ENCODE measurements around the gene PAX3. TPM values are rescaled to one million over a fixed set of nuclear protein-coding genes. Genes with fewer than 3 reads are reported as not detected.

The PAX3 gene
- total RNA-seq, 1 experiment from 2014 or later: not detected

GRCh38 chr2:222218786-222219185, 80.0 kb downstream of the PAX3 start:
- ChIA-PET CTCF (no interaction called here), POLR2A (no interaction called here), RAD21 (ENCODE audit: low non-redundant PET in 1 of 2, low total read pairs in 2 of 2, uncharacterized antibody in 2 of 2, unreplicated experiment in 2 of 2) (no interaction called here)
- H3K9me3 ChIP-seq (ENCODE audit: control insufficient read depth in 1 of 2, insufficient read depth in 1 of 2, low read depth in 1 of 2, low read length in 2 of 2): no peaks in the 10 kb centered on the region
- TF ChIP-seq SP1 (IDR thresholded peaks at IDR 0.05; ENCODE audit: low read depth) (no peak), EGR1 (IDR thresholded peaks at IDR 0.05; ENCODE audit: low read depth) (no peak), YY1 (IDR thresholded peaks at IDR 0.05; ENCODE audit: extremely low read depth, insufficient replicate concordance, low read depth, low read length) (no peak), CEBPB (IDR thresholded peaks at IDR 0.05; ENCODE audit: low read depth) (no peak), POLR2A (IDR thresholded peaks at IDR 0.05; ENCODE audit: borderline replicate concordance, extremely low read depth, insufficient read depth, insufficient read length) (no peak)
- TF ChIP-seq, protein P1, sequence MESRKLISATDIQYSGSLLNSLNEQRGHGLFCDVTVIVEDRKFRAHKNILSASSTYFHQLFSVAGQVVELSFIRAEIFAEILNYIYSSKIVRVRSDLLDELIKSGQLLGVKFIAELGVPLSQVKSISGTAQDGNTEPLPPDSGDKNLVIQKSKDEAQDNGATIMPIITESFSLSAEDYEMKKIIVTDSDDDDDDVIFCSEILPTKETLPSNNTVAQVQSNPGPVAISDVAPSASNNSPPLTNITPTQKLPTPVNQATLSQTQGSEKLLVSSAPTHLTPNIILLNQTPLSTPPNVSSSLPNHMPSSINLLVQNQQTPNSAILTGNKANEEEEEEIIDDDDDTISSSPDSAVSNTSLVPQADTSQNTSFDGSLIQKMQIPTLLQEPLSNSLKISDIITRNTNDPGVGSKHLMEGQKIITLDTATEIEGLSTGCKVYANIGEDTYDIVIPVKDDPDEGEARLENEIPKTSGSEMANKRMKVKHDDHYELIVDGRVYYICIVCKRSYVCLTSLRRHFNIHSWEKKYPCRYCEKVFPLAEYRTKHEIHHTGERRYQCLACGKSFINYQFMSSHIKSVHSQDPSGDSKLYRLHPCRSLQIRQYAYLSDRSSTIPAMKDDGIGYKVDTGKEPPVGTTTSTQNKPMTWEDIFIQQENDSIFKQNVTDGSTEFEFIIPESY (IDR thresholded peaks at IDR 0.05; ENCODE audit: extremely low read depth, insufficient replicate concordance, low read length): no peak
- TF ChIP-seq, protein P2, sequence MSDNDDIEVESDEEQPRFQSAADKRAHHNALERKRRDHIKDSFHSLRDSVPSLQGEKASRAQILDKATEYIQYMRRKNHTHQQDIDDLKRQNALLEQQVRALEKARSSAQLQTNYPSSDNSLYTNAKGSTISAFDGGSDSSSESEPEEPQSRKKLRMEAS (IDR thresholded peaks at IDR 0.05): no peak
- TF ChIP-seq, protein P3, sequence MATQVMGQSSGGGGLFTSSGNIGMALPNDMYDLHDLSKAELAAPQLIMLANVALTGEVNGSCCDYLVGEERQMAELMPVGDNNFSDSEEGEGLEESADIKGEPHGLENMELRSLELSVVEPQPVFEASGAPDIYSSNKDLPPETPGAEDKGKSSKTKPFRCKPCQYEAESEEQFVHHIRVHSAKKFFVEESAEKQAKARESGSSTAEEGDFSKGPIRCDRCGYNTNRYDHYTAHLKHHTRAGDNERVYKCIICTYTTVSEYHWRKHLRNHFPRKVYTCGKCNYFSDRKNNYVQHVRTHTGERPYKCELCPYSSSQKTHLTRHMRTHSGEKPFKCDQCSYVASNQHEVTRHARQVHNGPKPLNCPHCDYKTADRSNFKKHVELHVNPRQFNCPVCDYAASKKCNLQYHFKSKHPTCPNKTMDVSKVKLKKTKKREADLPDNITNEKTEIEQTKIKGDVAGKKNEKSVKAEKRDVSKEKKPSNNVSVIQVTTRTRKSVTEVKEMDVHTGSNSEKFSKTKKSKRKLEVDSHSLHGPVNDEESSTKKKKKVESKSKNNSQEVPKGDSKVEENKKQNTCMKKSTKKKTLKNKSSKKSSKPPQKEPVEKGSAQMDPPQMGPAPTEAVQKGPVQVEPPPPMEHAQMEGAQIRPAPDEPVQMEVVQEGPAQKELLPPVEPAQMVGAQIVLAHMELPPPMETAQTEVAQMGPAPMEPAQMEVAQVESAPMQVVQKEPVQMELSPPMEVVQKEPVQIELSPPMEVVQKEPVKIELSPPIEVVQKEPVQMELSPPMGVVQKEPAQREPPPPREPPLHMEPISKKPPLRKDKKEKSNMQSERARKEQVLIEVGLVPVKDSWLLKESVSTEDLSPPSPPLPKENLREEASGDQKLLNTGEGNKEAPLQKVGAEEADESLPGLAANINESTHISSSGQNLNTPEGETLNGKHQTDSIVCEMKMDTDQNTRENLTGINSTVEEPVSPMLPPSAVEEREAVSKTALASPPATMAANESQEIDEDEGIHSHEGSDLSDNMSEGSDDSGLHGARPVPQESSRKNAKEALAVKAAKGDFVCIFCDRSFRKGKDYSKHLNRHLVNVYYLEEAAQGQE (IDR thresholded peaks at IDR 0.05; ENCODE audit: low read depth): no peak
- BruUV-seq (replicated peaks): no TSS peak
- H3K9me2 ChIP-seq (ENCODE audit: insufficient read depth): no peaks in the 10 kb centered on the region
- H3K36me3 ChIP-seq (ENCODE audit: control insufficient read depth in 1 of 2, insufficient read depth in 2 of 2, low read length in 2 of 2): no peaks in the 10 kb centered on the region
- no peak overlapping the region for H3K4me2 ChIP-seq (ENCODE audit: low read length)
- H3K4me3 ChIP-seq (replicated peaks in 1 of 2; ENCODE audit: low read depth in 1 of 2, low read length in 2 of 2): no peak overlapping the region
- no peak overlapping the region for H2AFZ ChIP-seq (ENCODE audit: low read depth, low read length, poor library complexity, severe bottlenecking)
- H3K4me1 ChIP-seq (ENCODE audit: control insufficient read depth in 1 of 2, insufficient read depth in 2 of 2, low read length in 2 of 2): no peaks in the 10 kb centered on the region
- no peak for ATAC-seq
- DNase-seq (ENCODE audit: low read depth, low spot score): no peak
- no peaks in the 10 kb centered on the region for H3K79me2 ChIP-seq (ENCODE audit: insufficient read depth, low read length)
- no peaks in the 10 kb centered on the region for H4K20me1 ChIP-seq (ENCODE audit: insufficient read depth)
- H3K9ac ChIP-seq (ENCODE audit: low read length): no peak overlapping the region
- H3K27me3 ChIP-seq (ENCODE audit: insufficient read depth, low read length): peaks cover 86% of the 10 kb centered on the region
- intact Hi-C loops (cut with micrococcal nuclease): no loop called here
- no peak overlapping the region for H3K27ac ChIP-seq (ENCODE audit: low read depth, low read length)
